ENCODE data around the gene C1RL.
A peak's percentile ranks its signal among the peaks of the same experiment; 100 is the strongest.
"Not testable (repeated sequence)": the region's sequence is repeated elsewhere in the genome, so short reads cannot be mapped to it uniquely, and the experiment has no call there.

Gene C1RL

DNA sequence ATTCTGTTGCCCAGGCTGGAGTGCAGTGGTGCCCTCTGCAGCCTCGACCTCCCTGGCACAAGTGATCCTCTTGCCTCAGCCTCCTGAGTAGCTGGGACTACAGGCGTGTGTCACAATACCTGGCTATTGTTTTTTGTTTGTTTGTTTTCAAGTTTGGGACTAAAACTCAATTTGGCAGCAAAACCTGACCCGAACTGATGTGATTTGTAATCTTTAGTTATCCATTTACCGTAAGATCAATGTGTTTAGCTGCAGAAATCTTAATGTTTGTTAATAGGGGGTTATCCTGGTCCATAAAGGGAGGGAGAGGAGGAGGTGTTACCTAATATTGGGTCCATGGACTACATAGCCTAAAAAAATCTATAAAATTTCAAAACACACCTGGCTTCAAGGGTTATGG is 49.2 kb downstream of the C1RL start:
- no peak for DNase-seq

DNA sequence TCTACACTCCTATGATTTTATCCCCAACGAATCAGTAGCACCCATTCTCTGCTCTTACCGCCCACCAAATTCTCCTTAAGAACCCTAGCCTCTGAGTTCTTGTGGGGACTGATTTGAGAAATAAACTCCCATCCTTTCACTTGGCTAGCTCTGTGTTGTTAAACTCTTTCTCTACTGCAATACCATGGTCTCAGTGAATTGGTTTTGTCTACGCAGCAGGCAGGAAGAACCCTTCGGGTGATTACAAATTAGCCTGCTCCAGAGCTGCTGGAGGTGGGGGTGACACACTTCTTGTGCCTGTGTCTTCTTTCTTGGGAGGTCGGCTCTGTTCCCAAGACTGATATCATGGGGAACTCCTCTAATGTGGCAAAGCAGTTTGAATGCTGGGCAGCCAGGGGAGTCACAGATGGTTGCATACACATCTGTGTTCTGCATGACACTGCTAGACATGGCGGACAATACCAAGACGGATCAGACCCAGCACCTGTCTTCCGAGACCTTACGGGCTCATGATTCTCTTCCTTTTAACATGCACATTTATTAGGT is 50.1 kb downstream of the C1RL start:
- no peak for DNase-seq

DNA sequence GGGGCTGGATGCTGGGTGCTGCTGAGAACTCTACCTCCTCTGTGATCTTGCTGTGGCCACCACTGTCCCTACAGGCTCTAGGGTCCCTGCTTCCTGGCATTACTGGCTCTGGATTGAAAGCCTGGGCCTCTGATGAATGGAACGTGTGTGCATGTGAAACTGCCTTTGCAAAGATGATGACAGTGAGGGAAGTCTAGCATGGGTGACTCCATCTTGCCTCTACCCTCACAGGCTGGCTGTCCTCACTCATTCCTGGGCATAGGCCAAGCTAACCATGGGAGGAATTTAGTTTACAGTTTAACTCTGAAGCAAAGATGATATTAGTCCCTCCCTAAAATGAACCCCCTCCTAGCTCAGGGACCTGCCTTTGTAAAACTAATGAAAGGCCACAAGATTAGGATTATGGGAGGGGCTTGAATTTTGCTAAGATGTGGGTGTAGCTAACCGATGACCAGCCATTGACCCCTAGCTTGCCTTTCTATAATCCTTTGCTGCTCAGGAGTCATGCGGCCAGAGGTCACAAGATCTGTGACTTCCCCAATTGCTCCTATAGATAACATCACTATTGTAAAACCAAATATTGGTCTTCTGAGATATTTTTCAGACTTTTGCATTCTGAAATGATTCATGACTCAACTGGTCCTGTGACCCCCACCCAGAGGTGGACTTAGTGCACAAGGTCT is 50.7 kb downstream of the C1RL start:
- DNase-seq = no peak

DNA sequence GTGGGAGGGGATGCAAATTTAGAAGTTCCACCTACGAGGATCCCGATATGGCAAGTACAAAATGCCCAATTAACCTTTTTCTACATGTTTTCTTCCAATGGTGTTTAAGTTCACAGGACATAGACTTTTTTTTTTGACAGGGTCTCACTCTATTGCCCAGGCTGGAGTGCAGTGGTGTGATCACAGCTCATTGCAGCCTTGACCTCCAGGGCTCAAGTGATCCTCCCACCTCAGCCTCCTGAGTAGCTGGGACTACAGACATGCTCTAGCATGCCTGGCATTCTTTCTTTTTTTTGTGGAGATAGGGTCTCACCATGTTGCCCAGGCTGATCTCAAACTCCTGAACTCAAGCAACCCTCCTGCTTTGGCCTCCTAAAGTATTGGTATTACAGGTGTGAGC is 53.3 kb downstream of the C1RL start:
- DNase-seq = not testable (repeated sequence)

DNA sequence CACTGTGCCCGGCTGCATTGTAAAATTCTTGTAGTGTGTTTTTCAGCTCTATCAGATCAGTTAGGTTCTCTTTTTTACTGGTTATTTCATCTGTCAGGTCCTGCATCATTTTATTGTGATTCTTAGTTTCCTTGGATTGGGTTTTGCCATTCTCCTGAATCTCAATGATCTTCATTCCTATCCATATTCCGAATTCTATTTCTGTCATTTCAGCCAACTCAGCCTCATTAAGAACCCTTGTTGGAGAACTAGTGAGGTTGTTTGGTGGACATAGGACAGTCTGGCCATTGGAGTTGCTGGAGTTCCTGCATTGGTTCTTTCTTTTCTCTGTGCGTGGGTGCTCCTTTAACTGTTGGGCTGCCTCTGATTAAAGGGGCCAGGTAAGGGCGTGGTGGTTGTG is 54.1 kb downstream of the C1RL start:
- DNase-seq = no peak

DNA sequence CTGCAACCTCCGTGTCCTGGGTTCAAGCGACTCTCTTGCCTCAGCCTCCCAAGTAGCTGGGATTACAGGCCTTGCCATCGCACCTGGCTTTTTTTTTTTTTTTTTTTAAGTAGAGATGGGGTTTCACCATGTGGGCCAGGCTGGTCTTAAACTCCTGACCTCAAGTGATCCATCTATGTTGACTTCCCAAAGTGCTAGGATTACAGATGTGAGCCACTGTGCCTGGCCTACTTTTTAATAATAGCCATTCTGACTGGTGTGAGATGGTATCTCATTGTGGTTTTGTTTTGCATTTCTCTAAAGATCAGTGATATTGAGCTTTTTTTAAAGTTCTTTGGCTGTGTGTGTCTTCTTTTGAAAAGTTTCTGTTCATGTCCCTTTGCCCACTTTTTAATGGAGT is 59.0 kb downstream of the C1RL start:
- DNase-seq = not testable (repeated sequence)

DNA sequence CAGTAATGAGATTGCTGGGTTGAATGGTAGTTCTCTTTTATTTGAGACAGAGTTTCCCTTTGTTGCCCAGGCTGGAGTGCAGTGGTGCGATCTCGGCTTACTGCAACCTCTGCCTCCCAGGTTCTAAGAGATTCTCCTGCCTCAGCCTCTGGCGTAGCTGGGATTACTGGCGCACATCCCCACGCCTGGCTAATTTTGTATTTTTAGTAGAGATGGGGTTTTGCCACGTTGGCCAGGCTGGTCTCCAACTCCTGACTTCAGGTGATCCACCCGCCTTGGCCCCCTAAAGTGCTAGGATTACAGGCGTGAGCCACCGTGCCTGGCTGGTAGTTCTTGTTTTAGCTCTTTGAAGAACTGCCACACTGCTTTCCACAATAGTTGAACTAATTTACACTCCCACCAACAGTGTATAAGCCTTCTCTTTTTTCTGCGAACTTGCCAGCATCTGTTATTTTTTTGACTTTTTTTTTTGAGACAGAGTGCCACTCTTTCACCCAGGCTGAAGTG is 59.5 kb downstream of the C1RL start:
- DNase-seq = not testable (repeated sequence)

DNA sequence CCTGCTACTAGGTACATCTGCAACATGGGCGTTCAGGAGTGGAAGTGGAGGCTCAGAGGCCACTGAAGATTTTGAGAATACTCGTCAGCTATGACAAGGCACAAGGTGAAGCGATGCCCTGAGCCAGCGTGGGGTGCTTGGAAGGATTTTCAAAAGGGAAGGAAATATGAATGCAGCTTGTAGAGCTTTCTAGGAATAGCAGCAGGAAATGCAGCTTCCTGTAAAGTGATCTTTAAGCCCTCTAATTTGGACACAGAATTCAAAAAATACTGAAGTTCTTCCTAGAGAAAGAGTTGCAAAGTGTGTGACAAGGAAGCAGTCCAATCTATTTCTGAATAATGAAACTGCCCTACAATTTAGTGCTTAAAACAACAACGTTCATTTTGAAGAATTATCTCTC is 61.7 kb downstream of the C1RL start:
- peak; percentile 49 to 53 for DNase-seq

DNA sequence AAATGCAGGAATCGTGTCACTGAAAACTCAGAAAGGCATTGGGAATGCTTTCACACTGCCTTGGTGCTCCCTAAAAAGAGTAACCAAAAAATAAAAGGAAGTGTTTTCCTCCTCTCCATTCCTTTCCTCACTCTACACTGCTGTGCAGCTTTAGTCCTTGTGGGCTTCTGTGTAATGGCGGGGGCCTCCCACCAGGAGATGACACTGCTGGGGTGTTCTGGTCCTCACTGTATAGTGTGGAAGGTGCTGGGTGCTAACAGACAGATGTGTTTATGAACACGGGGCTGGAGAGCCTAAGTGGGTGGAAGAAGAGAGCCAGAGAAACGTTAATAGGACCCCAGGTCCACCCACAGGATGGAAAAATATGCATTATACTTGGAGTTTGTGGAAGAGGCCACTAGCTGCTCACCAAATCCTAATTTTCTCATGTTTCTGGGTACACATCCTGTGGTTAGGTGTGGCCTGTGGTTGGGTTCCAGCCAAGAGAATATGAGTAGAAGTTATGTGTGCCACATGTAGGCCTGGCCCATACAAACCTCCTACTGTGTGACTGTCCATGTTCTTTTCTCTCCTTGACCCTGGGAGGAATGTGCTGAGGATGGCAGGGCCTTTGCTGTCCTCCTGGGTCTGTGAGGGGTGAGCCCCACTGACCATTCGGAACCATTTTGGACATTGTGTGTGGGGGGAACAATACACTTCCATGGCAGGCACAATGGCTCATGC is 62.5 kb downstream of the C1RL start:
- DNase-seq = no peak

DNA sequence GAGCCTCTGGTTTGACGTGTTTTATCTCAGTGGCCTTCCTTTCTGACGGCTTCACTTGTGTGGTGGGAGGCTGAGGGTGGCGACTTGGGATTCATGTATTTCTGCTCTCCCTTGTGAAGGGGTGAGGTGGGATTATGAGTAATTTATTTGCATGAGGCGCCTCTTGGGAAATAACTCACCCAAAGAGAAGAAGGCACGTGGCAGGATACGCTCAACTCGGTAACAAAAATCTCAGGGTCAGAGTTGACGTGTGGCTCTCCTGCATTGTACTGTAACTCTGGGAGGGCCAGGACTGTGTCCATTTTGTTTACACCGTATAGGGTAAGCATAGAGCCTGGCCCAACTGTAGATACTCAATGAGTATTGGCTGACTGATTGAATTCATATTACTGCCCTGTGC is 63.1 kb downstream of the C1RL start:
- no peak for DNase-seq
